H1 (cell line): ENCODE results near the gene ADGRG7. TPM values are rescaled to one million over a fixed set of nuclear protein-coding genes. Genes with fewer than 3 reads are reported as not detected.

Source experiments
- CHD7 ChIP-seq: fragments of 300-600 bp; sonication (generic); IDR thresholded peaks from 2 replicates; pipeline ENCODE4 v1.7.1; 2012; ENCODE audit warnings: low read length, moderate library complexity, mild to moderate bottlenecking, inconsistent platforms; ENCODE audit not compliant: insufficient replicate concordance
- CREB1 ChIP-seq: IDR thresholded peaks from 2 replicates; pipeline ENCODE4 v1.6.1; 2012; ENCODE audit warnings: inconsistent platforms
- CTCF ChIP-seq, 3 experiments: IDR thresholded peaks; 1 replicate in 2 of 3; 2 replicates in 1 of 3; pipeline versions ENCODE4 v1.5.1 to v1.6.1; 2011; ENCODE audit warnings: low read length in 3 of 3, mild to moderate bottlenecking in 3 of 3, inconsistent platforms in 2 of 3, low read depth in 1 of 3, moderate library complexity in 1 of 3; ENCODE audit not compliant: insufficient read depth in 1 of 3; ENCODE audit errors: control extremely low read depth in 1 of 3
- HDAC2 ChIP-seq, 2 experiments: fragments of 300-600 bp in 1 of 2; sonication (generic) in 1 of 2; IDR thresholded peaks; 2 replicates each; pipeline ENCODE4 v1.6.1; 2011 to 2012; ENCODE audit warnings: low read depth in 2 of 2, low read length in 2 of 2, mild to moderate bottlenecking in 2 of 2, moderate library complexity in 2 of 2, borderline replicate concordance in 1 of 2, inconsistent platforms in 1 of 2
- JUND ChIP-seq: IDR thresholded peaks from 2 replicates; pipeline ENCODE4 v1.6.1; 2011; ENCODE audit warnings: mild to moderate bottlenecking, improper control_type of control experiment, low read length
- POLR2AphosphoS5 ChIP-seq: IDR thresholded peaks from 2 replicates; pipeline ENCODE4 v1.6.1; 2011; ENCODE audit warnings: low read depth, low read length
- SIX5 ChIP-seq: IDR thresholded peaks from 2 replicates; pipeline ENCODE4 v1.6.1; 2011; ENCODE audit warnings: mild to moderate bottlenecking, low read depth, low read length
- SP1 ChIP-seq: IDR thresholded peaks from 2 replicates; pipeline ENCODE4 v1.6.1; 2011; ENCODE audit warnings: low read depth, low read length
- TEAD4 ChIP-seq: IDR thresholded peaks from 2 replicates; pipeline ENCODE4 v1.6.1; 2012; ENCODE audit warnings: low read depth, low read length, inconsistent platforms, mixed read lengths
- polyA plus RNA-seq, 7 experiments: library from polyadenylated mRNA; depleted of rRNA in 3 of 7; stranded (reverse) in 5 of 7; unstranded in 2 of 7; fragments of >200 nt in 5 of 7; fragments of 200-250 nt in 2 of 7; gene quantifications; 1 replicate in 5 of 7; 2 replicates in 1 of 7; 4 replicates in 1 of 7; pipeline versions ENCODE4 v1.2.1 to v1.2.3, GENCODE V29; 2011 to 2013; ENCODE audit warnings: missing spikeins in 2 of 7, mixed read lengths in 2 of 7
- total RNA-seq: library from RNA; stranded (reverse); fragmentation: NEBNext Ultra II Directional; extraction: Animal tissue kit (Norgen Biotek cat#: 25700); gene quantifications from 2 replicates; pipeline ENCODE4 v1.2.1, GENCODE V29; 2021

The ADGRG7 gene
- total and polyA plus RNA-seq, 2 of the 8 experiments (the other 6 are each of a cell fraction or from before 2014, with no cell fraction given) = not detected

- TF ChIP-seq CHD7 = no peak
- TF ChIP-seq TEAD4 = no peak
- no peak for TF ChIP-seq JUND
- TF ChIP-seq HDAC2 (IDR thresholded peaks at IDR 0.05; ENCODE audit: borderline replicate concordance in 1 of 2, low read depth in 2 of 2, low read length in 2 of 2) = no peak
- TF ChIP-seq CREB1 = no peak
- no peak for TF ChIP-seq SP1
- no peak for TF ChIP-seq SIX5
- TF ChIP-seq POLR2AphosphoS5 = no peak
- no peak for TF ChIP-seq CTCF (IDR thresholded peaks at IDR 0.05; ENCODE audit: control extremely low read depth in 1 of 3, insufficient read depth in 1 of 3, low read depth in 1 of 3, low read length in 3 of 3)
Observed at GRCh38 chr3:100681496-100681895, 72.1 kb downstream of the ADGRG7 start (continued).
